NCI-H1092 treated with DMSO at 0.1 percent for 48 hours (cell line): ENCODE measurements around the gene RMI2.
"Not testable (repeated sequence)": the region's sequence is repeated elsewhere in the genome, so short reads cannot be mapped to it uniquely, and the experiment has no call there.

Experiments
- DNase-seq: peaks from one replicate; lab custom pipeline; 2025; lab: John Stamatoyannopoulos, UW

The RMI2 gene

DNA sequence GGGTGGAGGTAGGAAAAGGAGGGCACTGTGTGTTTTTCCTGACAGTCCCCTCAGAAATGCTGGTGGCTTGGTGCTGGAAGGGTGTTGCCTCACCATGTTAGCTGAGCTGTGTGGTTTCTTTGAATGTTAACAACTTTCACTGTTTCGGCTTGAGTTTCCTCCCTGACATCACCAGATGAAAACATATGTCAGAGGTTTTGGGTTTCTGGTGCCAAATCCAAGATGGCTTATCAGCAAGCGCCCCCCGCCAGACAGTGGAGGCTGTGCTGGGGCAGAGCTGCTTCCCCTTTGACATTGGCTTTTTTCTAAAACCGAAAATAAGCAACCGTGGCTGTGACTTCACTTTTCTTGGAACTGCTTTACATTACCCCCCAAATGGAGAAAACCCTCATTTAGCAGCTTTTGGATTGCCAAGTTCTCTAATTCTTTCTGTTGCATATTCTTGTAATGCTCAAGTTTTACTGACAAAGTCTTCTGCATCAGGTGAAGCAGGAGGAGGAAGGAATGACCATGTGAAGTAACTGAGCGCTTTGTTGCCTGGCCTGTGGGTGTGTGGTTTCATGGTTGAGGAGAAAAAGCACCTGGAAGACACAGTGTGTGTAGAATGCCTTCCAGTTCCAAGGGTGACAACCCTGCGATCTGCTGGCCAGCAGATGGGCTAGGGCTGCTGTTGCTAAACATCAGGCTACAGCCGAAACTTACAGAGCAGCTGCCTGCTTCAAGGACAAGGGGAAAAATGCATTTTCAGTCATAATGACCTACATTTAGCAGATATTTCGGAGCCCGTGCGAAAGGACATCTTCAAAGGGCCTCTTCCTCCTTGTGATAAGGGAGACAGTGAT is 9.7 kb downstream of the RMI2 start:
- no peak for DNase-seq

DNA sequence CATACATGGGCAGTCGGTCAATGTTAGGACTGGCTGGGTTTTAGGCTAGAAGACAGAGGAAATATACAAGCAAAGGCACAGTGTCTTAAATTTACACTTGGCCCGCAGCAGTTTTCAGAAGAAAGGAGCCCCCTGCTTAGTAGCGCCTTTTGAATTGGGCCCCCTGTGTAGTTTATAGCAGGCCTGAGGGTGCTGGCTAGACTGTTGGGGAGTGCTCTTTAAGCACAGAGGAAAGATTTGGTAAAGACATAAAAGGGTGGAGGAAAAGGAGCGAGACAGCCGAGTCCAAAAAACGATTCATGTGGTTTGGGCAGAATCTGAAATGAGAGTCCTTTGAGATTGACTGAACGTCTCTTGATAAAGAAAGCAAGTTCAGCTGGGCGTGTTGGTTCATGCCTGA is 10.6 kb downstream of the RMI2 start:
- DNase-seq: no peak

DNA sequence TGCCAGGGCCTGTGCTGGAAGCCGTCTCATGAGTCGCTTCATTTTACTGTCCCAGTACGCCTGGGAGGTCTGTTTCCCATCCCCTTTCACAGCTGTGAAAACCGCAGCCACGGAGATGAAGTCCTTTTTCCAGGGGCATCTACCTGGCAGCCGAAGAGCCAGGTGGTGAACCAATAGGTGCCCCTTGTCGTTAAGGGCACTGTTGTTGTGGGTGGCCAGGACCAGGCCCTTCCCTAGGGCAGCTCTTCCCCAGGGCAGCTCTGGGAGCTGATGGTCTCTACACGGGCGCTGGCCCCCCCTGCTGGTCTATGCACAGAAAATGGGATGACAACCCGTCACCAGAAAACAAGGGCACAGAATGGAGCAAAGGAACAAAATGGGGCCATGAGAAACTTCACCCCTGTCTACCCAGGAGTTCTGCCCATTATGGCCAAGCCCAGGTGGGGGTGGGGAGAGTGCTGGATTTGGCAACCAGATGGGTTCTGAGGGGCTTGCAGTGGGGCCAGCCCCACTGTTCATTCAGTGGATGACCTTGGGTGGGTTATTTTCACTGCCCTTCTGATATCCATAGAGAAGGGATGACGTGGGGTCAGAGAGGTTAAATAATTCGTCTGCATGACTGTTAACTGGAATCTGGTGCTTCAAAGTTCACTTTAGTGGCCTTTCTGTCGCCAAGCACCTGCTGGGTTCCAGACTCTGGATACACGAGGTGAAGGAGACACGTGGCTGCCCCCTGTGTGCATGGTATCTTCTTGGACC is 11.5 kb downstream of the RMI2 start:
- peak; percentile 19 for DNase-seq

DNA sequence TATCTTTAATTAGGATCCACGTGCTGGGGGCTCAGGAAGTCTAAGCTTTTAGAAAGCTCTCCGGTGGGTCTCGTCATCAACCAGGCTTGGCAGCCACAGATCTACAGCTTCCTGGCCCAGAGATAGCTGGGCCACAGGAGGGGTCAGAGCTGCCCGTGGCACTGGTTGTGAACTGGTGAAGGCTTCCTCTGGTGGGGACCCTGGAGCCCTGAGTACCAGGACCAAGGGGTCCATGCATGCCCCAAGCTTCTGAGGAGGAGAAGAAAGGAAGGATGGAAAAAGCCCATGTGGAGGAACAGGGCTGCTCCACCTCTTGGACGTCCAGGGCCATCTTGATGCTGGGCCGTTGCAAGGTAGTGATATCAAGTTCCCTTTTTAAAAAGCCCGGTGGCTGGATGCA is 13.3 kb downstream of the RMI2 start:
- no peak for DNase-seq

DNA sequence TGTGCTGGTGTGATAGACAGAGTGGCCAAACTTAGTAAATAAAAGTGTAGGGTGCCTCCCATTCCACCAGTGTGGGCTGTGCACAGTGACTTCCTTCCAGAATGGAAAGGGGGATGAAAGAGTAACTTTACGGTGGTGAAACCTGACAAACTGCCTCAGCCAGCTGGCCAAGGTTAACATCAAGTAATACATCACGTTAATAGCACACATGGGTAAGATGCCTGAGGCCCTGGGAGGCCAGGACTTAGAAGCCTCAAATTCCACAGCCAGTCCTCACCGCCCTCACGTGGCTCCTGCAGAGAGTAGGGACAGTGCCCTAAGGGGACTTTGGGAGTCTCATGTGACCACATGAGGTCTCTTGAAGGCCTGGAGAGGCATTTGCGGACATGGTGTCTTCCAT is 14.1 kb downstream of the RMI2 start:
- DNase-seq: no peak

DNA sequence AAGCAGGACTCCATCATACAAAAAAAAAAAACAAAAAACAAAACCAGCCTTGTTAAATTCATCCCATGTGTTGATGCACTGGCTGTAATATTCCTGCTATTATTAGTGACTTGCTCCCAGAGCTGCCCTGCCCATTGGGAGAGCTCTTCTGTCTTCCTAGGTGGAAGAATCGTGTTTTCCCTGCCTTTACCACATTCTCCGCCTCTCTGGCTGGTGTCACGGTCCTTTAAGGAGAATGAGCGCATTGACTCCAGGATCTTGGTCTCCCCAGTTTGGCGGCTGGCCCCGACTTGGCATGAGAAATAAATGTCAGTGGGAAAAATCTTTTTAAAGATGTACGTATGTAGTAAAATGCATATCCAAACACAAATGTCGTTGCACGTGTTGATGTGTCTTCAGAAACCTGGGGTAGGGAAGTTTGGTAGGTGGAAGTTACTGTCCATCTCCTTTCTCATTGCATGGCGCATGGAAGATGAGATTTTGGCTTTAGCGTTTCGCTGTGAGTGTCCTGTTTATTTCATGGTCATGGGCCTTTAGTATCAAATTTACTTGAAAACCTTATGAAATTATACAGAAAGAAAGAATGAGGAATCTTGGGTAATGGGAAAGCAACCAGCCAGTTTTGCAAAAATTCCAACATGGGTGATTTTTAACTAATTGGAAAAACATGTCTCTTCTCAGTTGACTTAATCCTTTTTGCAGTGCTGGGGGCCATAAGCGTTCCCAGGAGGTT is 15.5 kb downstream of the RMI2 start:
- DNase-seq: no peak

DNA sequence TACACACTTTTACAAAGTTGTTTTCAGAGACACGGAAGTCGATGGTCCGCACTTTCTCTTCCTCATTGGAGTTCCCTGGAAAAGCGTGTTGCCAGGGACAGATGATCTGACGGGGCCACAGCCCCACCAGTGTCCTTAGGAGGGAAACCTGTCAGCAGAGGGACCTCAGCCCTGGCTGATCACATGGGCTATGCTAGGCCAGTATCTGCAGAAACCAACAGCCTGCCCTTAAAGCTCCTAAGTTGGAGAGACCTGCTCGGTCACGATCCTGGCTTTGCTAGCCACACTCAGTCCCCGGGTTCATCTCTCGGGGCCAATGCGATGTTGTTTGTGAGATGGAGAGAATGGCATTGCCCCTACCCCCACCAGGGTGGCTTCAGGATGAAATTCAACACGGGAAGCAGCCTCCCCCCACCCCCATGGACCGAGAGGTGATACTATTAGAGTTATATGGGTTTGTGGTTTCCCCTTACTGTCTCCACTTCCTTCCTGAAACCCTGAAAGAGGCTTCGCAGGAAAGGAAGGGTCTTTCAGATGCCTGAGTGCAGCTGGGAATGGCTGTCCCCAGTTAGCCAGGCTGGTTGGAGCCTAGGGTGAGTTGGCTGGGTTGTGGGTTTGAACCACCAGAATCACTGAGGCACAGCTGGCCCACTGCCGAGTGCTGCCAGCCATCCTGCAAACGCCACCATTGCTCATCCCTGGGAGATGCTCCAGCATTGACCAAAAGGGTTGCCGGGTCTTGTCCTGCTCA is 16.6 kb downstream of the RMI2 start:
- DNase-seq: no peak

DNA sequence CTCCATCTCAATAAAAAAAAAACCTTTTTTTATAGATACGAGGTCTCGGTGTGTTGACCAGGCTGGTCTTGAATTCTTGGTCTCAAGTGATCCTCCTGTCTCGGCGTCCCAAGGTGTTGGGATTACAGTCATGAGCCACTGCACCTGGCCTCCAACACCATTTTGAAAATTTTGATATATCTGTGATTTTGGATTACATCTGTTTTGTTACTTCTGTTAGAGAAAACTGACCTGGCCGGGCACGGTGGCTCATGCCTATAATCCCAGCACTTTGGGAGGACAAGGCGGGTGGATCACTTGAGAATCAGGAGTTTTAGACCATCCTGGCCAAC is 18.6 kb downstream of the RMI2 start:
- DNase-seq: no peak

DNA sequence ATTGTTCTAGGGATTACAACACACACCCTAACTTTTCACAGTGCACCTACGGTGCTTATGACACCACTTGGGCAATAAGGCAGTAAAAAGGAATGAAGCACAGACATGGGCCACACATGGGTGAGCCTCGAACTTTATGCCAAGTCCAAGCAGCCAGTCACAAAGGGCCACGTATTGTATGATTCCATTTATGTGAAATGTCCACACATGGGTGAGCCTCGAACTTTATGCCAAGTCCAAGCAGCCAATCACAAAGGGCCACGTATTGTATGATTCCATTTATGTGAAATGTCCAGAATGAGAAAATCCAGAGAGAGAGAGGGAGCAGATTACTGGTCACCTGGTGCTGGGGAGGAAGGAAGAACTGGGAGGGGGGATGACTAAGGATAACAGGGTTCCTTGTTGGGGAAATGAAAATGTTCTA is 22.2 kb downstream of the RMI2 start:
- no peak for DNase-seq

DNA sequence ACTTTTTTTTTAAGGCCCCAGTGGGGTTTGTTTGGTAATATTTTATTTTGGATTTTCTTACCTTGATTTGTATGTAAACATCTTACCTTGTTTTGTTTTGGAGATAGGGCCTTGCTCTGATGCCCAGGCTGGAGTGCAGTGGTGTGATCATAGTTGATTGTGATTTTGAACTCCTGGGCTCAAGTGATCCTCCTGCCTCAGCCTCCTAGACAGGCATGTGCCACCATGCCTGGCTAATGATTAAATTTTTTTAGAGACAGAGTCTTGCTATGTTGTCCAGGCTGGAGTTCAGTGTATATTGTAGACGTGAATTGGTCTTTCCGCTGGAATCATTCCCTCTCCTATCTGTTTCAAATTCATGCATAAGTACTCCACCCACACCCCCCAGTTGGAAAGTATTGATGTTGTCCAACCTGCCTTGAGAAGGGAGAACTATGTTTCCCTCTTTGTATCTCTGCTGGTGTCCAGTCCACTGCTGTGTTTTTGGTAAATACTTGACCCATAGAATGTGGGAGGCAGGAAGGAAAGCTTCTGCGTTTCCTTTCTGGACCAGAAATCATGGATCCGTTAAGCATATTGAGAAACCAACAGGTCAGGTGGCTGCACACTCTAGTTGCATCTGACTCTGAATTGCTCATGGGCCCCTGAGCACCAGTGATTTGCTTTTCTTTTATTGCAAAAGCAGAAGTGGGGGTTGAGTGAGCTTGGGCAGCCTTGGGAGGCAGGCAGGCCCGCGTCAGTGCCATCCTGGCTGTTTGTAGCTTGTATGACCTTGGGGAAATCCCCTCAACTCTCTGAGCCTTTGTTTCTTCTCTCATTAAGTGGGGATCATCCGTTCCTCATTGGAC is 25.0 kb downstream of the RMI2 start:
- DNase-seq: no peak

DNA sequence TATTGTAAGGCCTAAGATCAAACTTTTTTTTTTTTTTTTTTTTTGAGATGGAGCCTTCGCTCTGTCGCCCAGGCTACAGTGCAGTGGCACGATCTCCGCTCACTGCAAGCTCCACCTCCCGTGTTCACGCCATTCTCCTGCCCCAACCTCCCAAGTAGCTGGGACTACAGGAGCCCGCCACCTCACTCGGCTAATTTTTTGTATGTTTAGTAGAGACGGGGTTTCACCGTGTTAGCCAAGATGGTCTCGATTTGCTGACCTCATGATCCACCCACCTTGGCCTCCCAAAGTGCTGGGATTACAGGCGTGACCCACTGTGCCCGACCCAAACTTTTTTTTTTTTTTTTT is 25.6 kb downstream of the RMI2 start:
- DNase-seq: not testable (repeated sequence)

DNA sequence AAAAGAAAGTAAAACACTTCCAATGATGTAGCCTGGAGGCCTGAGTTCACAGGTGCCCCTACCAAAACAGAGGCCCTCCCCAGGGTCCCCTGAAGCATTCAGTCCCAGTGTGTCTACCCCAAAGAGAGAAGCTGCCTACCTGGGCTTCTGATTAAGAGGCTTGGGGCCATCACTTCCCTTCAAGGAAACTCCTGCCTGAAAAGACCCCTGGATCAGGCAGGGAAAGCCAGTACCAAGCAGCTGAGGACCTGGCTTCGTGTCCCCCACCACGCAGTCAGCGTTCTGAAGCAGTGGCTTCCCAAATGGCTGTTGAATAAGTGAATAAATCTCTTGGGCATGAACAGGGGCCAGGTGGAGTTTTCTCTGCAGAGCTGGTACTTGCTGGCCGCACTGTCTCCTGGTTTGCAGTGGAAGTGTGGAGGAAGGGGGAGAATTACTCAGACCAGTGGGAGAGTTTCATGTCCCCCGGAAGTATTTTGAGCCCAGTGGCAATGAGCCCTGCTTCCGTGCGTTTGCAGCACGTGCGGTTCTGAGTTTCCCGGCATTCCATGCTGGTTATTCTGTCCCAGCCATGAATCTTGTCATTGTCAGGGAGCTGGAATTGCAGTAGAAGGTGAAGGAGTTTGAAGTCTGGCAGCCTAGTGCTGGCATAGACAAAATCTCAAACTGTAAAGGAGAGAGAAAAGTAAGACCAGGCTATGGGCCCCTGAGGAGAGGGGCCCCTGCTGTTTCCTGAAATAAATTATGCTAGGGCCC is 27.0 kb downstream of the RMI2 start:
- DNase-seq: no peak

DNA sequence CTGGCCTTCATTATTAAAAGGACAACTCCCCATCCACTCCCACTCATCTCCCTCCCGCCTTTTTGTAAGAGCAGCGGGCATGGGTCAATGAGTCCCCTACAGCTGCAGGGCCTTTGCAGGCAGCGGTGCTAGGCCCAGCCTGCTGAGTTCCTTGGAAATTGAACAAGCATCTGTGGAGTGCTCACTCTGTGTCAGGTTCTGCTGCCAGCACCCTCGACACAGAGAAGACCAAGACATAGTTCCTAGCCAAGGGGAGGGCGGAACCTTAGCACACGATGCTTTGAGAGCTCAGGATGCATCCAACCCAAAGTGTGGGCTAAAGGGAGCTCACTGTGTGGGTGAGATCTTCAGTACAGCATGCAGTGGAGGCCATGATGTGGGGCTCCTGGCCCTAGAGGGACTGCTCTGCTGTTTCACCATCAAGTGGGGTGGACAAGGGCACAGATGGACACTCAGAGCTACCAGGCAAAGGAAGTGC is 27.6 kb downstream of the RMI2 start:
- DNase-seq: no peak

DNA sequence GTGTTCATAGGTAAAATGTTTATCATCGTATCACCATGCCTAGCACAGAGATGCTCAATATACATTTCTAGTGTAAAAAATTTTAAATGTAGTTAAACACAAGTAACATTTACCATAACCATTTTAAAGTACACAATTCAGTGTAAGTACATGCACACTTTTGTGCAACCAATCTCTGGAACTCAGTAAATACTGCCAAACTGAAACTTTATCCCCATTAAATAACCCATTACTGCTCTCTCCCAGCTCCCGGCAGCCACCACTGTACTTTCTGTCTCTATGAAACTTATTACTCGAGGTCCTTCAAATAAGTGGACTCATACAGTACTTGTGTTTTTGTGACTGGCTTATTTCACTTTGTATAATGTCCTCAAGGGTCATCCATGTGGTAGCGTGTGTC is 29.0 kb downstream of the RMI2 start:
- peak; percentile 20 for DNase-seq

DNA sequence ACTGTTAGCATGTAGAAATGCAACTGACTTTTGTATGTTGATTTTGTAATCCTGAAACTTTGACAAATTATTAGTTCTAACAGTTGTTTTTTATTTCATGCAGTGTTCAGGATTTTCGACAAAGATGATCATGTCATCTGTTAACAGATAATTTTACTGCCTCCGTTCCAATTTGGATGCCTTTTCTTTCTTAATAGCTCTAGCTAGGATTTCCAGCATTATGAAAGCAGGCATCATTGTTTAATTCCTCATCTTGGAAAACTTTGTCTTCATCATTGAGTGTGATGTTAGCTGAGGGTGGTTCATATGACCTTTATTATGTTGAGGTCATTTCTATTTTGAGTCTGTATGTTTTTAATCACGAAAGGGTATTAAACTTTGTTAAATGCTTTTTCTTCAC is 31.9 kb downstream of the RMI2 start:
- DNase-seq: no peak

DNA sequence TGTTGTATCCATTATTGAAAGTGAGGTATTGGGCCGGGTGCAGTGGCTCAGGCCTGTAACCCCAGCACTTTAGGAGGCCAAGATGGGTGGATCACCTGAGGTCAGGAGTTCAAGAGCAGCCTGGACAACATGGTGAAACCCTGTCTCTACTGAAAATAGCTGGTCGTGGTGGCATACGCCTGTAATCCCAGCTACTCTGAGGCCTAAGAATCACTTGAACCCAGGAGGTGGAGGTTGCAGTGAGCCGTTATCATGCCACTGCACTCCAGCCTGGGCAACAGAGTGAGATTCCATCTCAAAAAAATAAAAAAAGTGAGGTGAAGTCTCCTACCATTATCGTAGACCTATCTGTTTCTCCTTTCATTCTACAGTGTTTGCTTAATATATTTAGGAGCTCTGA is 33.7 kb downstream of the RMI2 start:
- not testable (repeated sequence) for DNase-seq

DNA sequence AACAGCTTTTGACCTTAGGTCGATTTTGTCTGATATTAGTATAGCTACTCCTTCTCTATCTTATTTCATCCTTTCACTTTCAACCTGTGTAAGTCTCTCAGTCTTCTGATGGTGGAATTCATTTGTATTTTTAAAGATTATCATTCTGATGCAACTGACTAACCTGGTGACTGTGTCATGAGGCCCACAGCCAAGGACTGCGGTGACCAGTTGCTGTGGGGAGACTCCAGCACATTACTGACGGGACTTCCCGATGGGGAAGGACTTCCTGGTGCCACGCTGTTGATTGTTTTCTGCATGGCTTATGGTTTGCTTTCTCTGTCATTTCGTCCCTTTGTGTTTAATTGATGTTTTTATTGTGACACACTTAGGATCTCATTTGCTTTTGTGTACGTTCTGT is 34.2 kb downstream of the RMI2 start:
- DNase-seq: no peak

DNA sequence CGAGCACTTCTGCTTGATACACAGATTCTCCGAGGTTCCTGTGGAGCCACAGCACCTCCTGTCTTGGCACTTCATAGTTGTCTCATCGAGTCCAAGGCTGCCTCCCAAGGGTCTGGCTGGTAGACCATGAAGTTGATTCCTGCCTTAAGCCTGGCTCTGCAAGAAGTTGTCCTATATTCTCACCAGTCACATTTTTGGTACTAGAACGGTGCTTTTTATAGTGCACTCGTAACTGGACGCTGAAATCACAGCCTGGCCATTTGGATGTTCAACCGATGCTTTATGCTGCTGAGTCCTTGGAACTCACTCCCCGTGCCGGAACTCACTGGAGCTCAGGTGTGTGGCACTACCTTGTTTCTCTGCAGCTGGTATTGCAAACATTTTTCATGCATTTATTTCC is 35.6 kb downstream of the RMI2 start:
- DNase-seq: no peak

DNA sequence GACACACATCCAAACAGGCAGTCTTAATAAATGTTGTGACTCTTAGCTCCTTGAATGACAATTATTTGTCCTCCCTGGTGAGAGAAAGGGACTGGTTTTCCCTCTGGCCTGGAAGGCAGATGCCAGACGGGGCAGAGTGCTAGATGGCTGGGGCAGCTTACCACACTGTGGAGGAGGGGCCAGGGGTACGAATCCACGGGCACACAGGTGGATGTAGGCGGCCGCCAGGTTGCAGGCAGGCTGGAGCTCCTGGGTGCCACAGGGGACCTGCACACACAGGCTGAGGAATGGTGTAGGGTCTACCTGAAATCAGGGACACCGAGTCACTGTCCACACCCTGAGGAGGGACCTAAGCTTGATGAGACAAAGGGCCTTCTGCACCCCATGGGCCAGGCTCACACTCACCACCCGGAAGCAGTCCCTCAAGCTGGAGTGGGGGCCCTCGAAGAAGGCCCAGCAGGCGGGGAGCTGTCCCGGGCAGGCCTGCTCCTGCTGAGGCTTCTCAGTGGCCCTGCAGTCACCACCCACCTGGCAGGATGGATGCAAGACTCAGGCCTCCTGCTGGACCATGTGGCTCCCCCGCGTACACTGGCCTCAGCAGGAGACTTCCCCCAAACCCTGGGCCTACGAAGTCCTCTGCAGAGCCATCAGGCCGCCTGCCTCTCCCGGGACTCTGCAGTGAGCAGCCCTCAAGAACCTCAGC is 38.4 kb downstream of the RMI2 start:
- no peak for DNase-seq
